Tibial artery (tissue), 4 donors: ENCODE measurements around the gene PXYLP1.

ENCODE experiments used
- DNase-seq, 2 donors: peaks; one replicate each; pipeline ENCODE4 v3.0.0-alpha.2; 2019
- H3K27ac ChIP-seq, 2 donors: fragments of 200-600 bp; sonication (generic) in 1 of 2; 1 replicate in 1 of 2; 2 replicates in 1 of 2; pipeline ENCODE4 v1.5.1; 2018 to 2019; ENCODE audit warnings: mild to moderate bottlenecking in 1 of 2
- H3K27me3 ChIP-seq, 2 donors: fragments of 200-600 bp; sonication (generic) in 1 of 2; one replicate each; pipeline versions ENCODE4 v1.5.1 to v1.6.0; 2016 to 2019
- H3K36me3 ChIP-seq, 3 donors: fragments of 200-600 bp; sonication (generic) in 2 of 3; one replicate each; pipeline ENCODE4 v1.5.1; 2016 to 2019; ENCODE audit warnings: mild to moderate bottlenecking in 2 of 3
- H3K4me1 ChIP-seq, 4 donors: fragments of 200-600 bp; sonication (generic) in 2 of 4; 1 replicate in 3 of 4; 2 replicates in 1 of 4; pipeline ENCODE4 v1.5.1; 2016 to 2019
- H3K4me3 ChIP-seq, 2 donors: fragments of 200-600 bp; sonication (generic) in 1 of 2; 1 replicate in 1 of 2; 2 replicates in 1 of 2; pipeline ENCODE4 v1.5.1; 2018 to 2019; ENCODE audit warnings: mild to moderate bottlenecking in 2 of 2
- H3K9me3 ChIP-seq, 3 donors: fragments of 200-600 bp; sonication (generic) in 1 of 3; one replicate each; pipeline ENCODE4 v1.5.1; 2016 to 2019
- CTCF ChIP-seq, 2 experiments: fragments of 200-600 bp in 1 of 2; fragments of 450-650 bp in 1 of 2; IDR thresholded peaks; one replicate each; pipeline ENCODE4 v1.5.1; 2017 to 2019; ENCODE audit warnings: antibody characterized with exemption in 2 of 2, mild to moderate bottlenecking in 1 of 2, moderate library complexity in 1 of 2
- intact Hi-C: fragments of 100-400 bp; cut with DNase I; formaldehyde crosslinking; loops from one replicate; pipeline ENCODE4 v1.15.0; 2023; ENCODE audit warnings: low total_unique reads

Gene PXYLP1

GRCh38 chr3:141266797-141267555, 35.4 kb downstream of the PXYLP1 start:
- H3K4me3 ChIP-seq = no peak overlapping the region
- intact Hi-C loops = no loop called here
- no peak overlapping the region for H3K27ac ChIP-seq

GRCh38 chr3:141267629-141268028, 36.0 kb downstream of the PXYLP1 start:
- H3K4me1 ChIP-seq = peaks cover 0 to 26% (median 2%) of the 10 kb centered on the region in 4 donors
- no peaks in the 10 kb centered on the region for H3K9me3 ChIP-seq
- H3K27me3 ChIP-seq = no peaks in the 10 kb centered on the region
- no peak overlapping the region for H3K27ac ChIP-seq
- intact Hi-C loops = no loop called here
- no peak overlapping the region for H3K4me3 ChIP-seq
- no peak for DNase-seq
- peaks cover 0 to 20% (median 0%) of the 10 kb centered on the region in 3 donors for H3K36me3 ChIP-seq
- no peak for TF ChIP-seq CTCF (IDR thresholded peaks at IDR 0.05)

More at GRCh38 chr3:141266797-141267555, 35.4 kb downstream of the PXYLP1 start:
- H3K36me3 ChIP-seq = peaks cover 0 to 20% (median 0%) of the 10 kb centered on the region in 3 donors
- H3K4me1 ChIP-seq = peaks cover 0 to 29% (median 4%) of the 10 kb centered on the region in 4 donors
- no peaks in the 10 kb centered on the region for H3K9me3 ChIP-seq
- TF ChIP-seq CTCF (IDR thresholded peaks at IDR 0.05) = no peak
- no peaks in the 10 kb centered on the region for H3K27me3 ChIP-seq
- peak in 1 of 2 donors; percentile 39 for DNase-seq

GRCh38 chr3:141268306-141268705, 36.7 kb downstream of the PXYLP1 start:
- no peak overlapping the region for H3K27ac ChIP-seq
- no peaks in the 10 kb centered on the region for H3K9me3 ChIP-seq
- TF ChIP-seq CTCF (IDR thresholded peaks at IDR 0.05) = no peak
- H3K27me3 ChIP-seq = no peaks in the 10 kb centered on the region
- intact Hi-C loops = no loop called here
- peaks cover 0 to 23% (median 2%) of the 10 kb centered on the region in 4 donors for H3K4me1 ChIP-seq
- no peak overlapping the region for H3K4me3 ChIP-seq
- DNase-seq = no peak
- H3K36me3 ChIP-seq = peaks cover 0 to 20% (median 0%) of the 10 kb centered on the region in 3 donors

- Histone ChIP-seq H3K27ac (no peak overlapping the region), H3K4me3 (no peak overlapping the region), H3K9me3 (no peaks in the 10 kb centered on the region), H3K36me3 (peaks cover 0 to 17% (median 0%) of the 10 kb centered on the region in 3 donors), H3K27me3 (no peaks in the 10 kb centered on the region), H3K4me1 (peaks cover 0 to 19% (median 2%) of the 10 kb centered on the region in 4 donors)
- intact Hi-C loops = no loop called here
- TF ChIP-seq CTCF (IDR thresholded peaks at IDR 0.05) = no peak
- DNase-seq = peak in 1 of 2 donors; percentile 48
These were observed 37.2 kb downstream of the PXYLP1 start for GRCh38 chr3:141268791-141269190.

GRCh38 chr3:141269961-141270360, 38.3 kb downstream of the PXYLP1 start:
- intact Hi-C loops = no loop called here
- no peak overlapping the region for H3K4me3 ChIP-seq
- no peaks in the 10 kb centered on the region for H3K27me3 ChIP-seq
- H3K9me3 ChIP-seq = no peaks in the 10 kb centered on the region
- peaks cover 0 to 9% (median 0%) of the 10 kb centered on the region in 3 donors for H3K36me3 ChIP-seq
- no peak overlapping the region for H3K27ac ChIP-seq
- TF ChIP-seq CTCF (IDR thresholded peaks at IDR 0.05) = no peak
- peak in 1 of 2 donors; percentile 35 for DNase-seq
- peaks cover 0 to 16% (median 4%) of the 10 kb centered on the region in 4 donors for H3K4me1 ChIP-seq
